SH-SY5Y (cell line): ENCODE data around the gene MLANA.

Source experiments
- GATA2 ChIP-seq: IDR thresholded peaks from 2 replicates; pipeline ENCODE4 v1.6.1; 2011; ENCODE audit warnings: mild to moderate bottlenecking, low read depth, low read length
- GATA3 ChIP-seq: IDR thresholded peaks from 2 replicates; pipeline ENCODE4 v1.6.1; 2011; ENCODE audit warnings: low read depth, mild to moderate bottlenecking, low read length, moderate library complexity

- TF ChIP-seq GATA2: no peak
- no peak for TF ChIP-seq GATA3
These were observed 50.5 kb downstream of the MLANA start for GRCh38 chr9:5941214-5941613.
